ENCODE results near the gene NT5DC4. TPM values are rescaled to one million over a fixed set of nuclear protein-coding genes. Genes with fewer than 3 reads are reported as not detected.

The NT5DC4 gene
- polyA plus RNA-seq, 1 donor: 0.09 TPM

GRCh38 chr2:112784199-112785189 is 63.7 kb downstream of the NT5DC4 start, which contains the start of gene IL1A:
TSS of gene IL1A (minus strand) at chr2:112784493. CDS start at chr2:112783770, 723 bp downstream.
- no peak for DNase-seq (ENCODE audit: low read depth)

GRCh38 chr2:112787294-112787693 is 66.5 kb downstream of the NT5DC4 start:
- no peak for DNase-seq (ENCODE audit: low read depth)

GRCh38 chr2:112787729-112788393 is 67.0 kb downstream of the NT5DC4 start:
- DNase-seq (ENCODE audit: low read depth): no peak

GRCh38 chr2:112788653-112789052 is 67.8 kb downstream of the NT5DC4 start:
- no peak for DNase-seq (ENCODE audit: low read depth)

Other genes with a start within 250 kb of the NT5DC4 start
- 37.8 TPM for gene TTL, start 238.9 kb upstream of the NT5DC4 start, polyA plus RNA-seq (ENCODE audit: insufficient read length)
- gene POLR1B, start 178.6 kb upstream of the NT5DC4 start, polyA plus RNA-seq (ENCODE audit: insufficient read length): 11.6 TPM
- gene CHCHD5, start 136.4 kb upstream of the NT5DC4 start, polyA plus RNA-seq (ENCODE audit: insufficient read length): 31.0 TPM
- 19.1 TPM for gene SLC20A1, start 75.1 kb upstream of the NT5DC4 start, polyA plus RNA-seq (ENCODE audit: insufficient read length)
- 6.4 TPM for gene CKAP2L, start 43.6 kb downstream of the NT5DC4 start, polyA plus RNA-seq (ENCODE audit: insufficient read length)
- gene IL1A, start 63.5 kb downstream of the NT5DC4 start, polyA plus RNA-seq (ENCODE audit: insufficient read length): not detected
- gene IL1B, start 115.8 kb downstream of the NT5DC4 start, polyA plus RNA-seq (ENCODE audit: insufficient read length): 0.14 TPM
- not detected for gene IL37, start 190.1 kb downstream of the NT5DC4 start, polyA plus RNA-seq (ENCODE audit: insufficient read length)